Nephron progenitor cell (in vitro differentiated cells): ENCODE measurements around the gene RGS12.
A peak's percentile ranks its signal among the peaks of the same experiment; 100 is the strongest.

Experiments
- DNase-seq: peaks from one replicate; pipeline ENCODE4 v3.0.0; 2021
- H3K27ac Mint-ChIP-seq: 2 replicates; pipeline ENCODE4 v1.8.0; 2021; ENCODE audit warnings: mild to moderate bottlenecking, moderate library complexity, mixed read lengths
- H3K27me3 Mint-ChIP-seq: 2 replicates; pipeline ENCODE4 v1.8.0; 2021; ENCODE audit warnings: mild to moderate bottlenecking, low read depth, mixed read lengths; ENCODE audit not compliant: poor library complexity
- H3K36me3 Mint-ChIP-seq: 2 replicates; pipeline ENCODE4 v1.8.0; 2021; ENCODE audit warnings: low read depth, mixed read lengths
- H3K4me1 Mint-ChIP-seq: 2 replicates; pipeline ENCODE4 v1.8.0; 2021; ENCODE audit warnings: mixed read lengths
- H3K4me3 Mint-ChIP-seq: 2 replicates; pipeline ENCODE4 v1.8.0; 2021; ENCODE audit warnings: mild to moderate bottlenecking, moderate library complexity, mixed read lengths
- H3K9me3 Mint-ChIP-seq: 2 replicates; pipeline ENCODE4 v1.8.0; 2021; ENCODE audit warnings: mild to moderate bottlenecking, moderate library complexity, mixed read lengths
- CTCF ChIP-seq: fragments of 200-600 bp; sonication (generic); IDR thresholded peaks from 2 replicates; pipeline ENCODE4 v1.5.0; 2021; ENCODE audit warnings: antibody characterized with exemption

Gene RGS12

DNA sequence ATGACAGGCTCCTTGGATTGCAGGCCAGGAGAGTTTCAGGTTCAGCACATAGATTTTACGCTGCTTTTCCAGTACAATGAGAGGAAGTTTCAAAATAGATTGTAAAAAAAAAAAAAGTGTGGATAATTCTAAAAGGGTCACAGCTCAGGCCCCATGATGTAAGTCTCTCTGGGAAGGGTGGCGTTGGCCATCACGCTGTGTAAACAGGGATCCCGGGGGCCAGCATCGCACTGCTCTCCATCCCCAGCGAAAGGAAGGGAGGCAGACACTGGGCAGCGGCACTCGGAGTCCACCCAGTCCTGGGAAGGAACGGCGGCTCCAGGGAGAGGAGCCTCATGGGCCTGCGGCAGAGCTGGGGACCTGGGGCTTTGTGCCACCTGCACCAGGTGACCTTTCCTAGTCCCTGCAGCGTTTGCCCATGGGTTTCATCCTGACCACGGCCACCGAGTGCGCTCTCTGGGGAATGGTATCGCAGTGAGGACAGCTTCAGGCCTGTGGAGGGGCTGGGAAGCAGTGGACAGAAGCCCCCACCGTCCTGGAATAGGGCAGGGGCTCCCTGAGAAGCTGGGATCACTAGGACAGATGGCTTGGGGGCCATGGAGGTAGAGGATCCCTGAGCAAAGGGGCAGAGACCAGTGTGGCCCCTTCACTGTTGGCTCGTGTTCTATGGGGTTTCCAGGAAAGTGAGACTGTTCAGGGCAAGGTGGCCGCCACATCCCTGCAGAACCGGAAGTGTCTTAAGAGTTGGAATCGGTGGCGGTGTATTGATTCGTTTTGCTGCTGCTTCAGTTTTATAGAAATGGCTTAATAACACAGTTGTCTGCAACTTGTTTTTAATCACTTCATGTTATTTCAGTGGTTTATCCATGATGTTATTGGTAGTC lies 38.9 kb downstream of the RGS12 start:
- Mint-ChIP-seq H3K4me3 (no peak overlapping the region), H3K36me3 (peaks cover 33% of the 10 kb centered on the region), H3K9me3 (no peaks in the 10 kb centered on the region), H3K27ac (peak overlapping the region; percentile 82), H3K4me1 (peaks cover 46% of the 10 kb centered on the region), H3K27me3 (peaks cover 2% of the 10 kb centered on the region)
- no peak for TF ChIP-seq CTCF
- DNase-seq = no peak

DNA sequence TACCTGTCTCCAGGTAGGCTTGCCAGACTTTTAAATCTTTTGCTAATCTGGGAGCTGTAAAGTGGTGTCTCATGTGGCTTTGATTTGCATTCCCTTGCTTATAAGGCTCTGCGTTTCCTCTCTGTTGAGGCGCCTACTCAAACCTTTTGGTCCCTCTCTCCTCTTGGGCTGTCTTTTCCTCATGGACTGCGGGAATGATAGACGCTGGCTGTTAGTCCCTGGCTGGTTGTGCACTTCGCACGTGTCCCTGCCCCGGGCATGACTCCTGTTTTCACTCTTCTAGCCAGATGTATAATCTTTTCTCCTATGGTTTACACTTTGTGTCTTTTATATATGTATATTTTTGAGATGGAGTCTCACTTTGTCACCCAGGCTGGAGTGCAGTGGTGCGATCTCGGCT lies 39.7 kb downstream of the RGS12 start:
- H3K36me3 Mint-ChIP-seq = peaks cover 33% of the 10 kb centered on the region
- peaks cover 50% of the 10 kb centered on the region for H3K4me1 Mint-ChIP-seq
- H3K4me3 Mint-ChIP-seq = no peak overlapping the region
- H3K9me3 Mint-ChIP-seq = no peaks in the 10 kb centered on the region
- H3K27me3 Mint-ChIP-seq = peaks cover 2% of the 10 kb centered on the region
- DNase-seq = no peak
- TF ChIP-seq CTCF = no peak
- no peak overlapping the region for H3K27ac Mint-ChIP-seq

- DNase-seq = no peak
- H3K27me3 Mint-ChIP-seq = peaks cover 6% of the 10 kb centered on the region
- no peaks in the 10 kb centered on the region for H3K9me3 Mint-ChIP-seq
- H3K36me3 Mint-ChIP-seq = peaks cover 32% of the 10 kb centered on the region
- no peak overlapping the region for H3K27ac Mint-ChIP-seq
- no peak overlapping the region for H3K4me3 Mint-ChIP-seq
- TF ChIP-seq CTCF = no peak
- peaks cover 51% of the 10 kb centered on the region for H3K4me1 Mint-ChIP-seq
Observed at GRCh38 chr4:3334316-3334715, 41.5 kb downstream of the RGS12 start.

GRCh38 chr4:3335385-3335784 lies 42.6 kb downstream of the RGS12 start:
- Mint-ChIP-seq H3K4me1 (peaks cover 62% of the 10 kb centered on the region), H3K36me3 (peaks cover 32% of the 10 kb centered on the region), H3K27me3 (peaks cover 6% of the 10 kb centered on the region), H3K27ac (peak overlapping the region; percentile 51), H3K4me3 (no peak overlapping the region), H3K9me3 (no peaks in the 10 kb centered on the region)
- no peak for TF ChIP-seq CTCF
- DNase-seq = no peak

DNA sequence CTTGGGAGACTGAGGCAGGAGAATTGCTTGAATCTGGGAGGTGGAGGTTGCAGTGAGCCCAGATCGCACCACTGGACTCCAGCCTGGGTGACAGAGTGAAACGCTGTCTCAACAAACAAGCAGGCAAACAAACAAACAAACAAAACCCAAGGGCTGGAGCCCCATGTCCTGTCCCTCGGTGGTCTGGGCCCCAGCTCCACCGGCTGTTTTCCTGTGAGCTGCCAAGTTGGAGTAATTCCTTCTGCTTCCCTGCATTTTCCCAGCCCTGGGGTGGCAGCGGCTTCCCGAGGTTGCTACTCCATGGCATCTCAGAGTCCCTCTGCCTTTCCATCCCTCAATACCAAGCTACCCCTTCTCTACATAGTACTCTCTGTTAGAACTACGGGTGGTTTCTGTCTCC lies 43.2 kb downstream of the RGS12 start:
- no peaks in the 10 kb centered on the region for H3K9me3 Mint-ChIP-seq
- H3K27ac Mint-ChIP-seq = no peak overlapping the region
- H3K4me1 Mint-ChIP-seq = peaks cover 59% of the 10 kb centered on the region
- no peak overlapping the region for H3K4me3 Mint-ChIP-seq
- peaks cover 32% of the 10 kb centered on the region for H3K36me3 Mint-ChIP-seq
- no peak for DNase-seq
- TF ChIP-seq CTCF = no peak
- H3K27me3 Mint-ChIP-seq = peaks cover 6% of the 10 kb centered on the region
